ENCODE measurements around the gene CEP20.

- no peak for TF ChIP-seq EZH2 (IDR thresholded peaks at IDR 0.05)
- TF ChIP-seq POLR2AphosphoS5 (IDR thresholded peaks at IDR 0.05; ENCODE audit: borderline replicate concordance, low read depth, low read length) = no peak
Observed at GRCh38 chr16:15836965-15837611, 51.3 kb downstream of the CEP20 start.
